NCI-H187 treated with DMSO at 0.1 percent for 48 hours (cell line): ENCODE data around the gene FOXK1.

Experiments used
- DNase-seq: peaks from one replicate; lab custom pipeline; 2025; lab: John Stamatoyannopoulos, UW

Gene FOXK1

GRCh38 chr7:4722960-4723630 lies 41.0 kb downstream of the FOXK1 start:
- no peak for DNase-seq

GRCh38 chr7:4724648-4725013 lies 42.5 kb downstream of the FOXK1 start:
- no peak for DNase-seq

- no peak for DNase-seq
These were observed 43.1 kb downstream of the FOXK1 start for GRCh38 chr7:4725014-4725849.

GRCh38 chr7:4725850-4726450 lies 43.9 kb downstream of the FOXK1 start:
- DNase-seq = no peak

- DNase-seq = no peak
These were observed 44.5 kb downstream of the FOXK1 start for GRCh38 chr7:4726566-4726965.

- no peak for DNase-seq
These were observed 46.0 kb downstream of the FOXK1 start for GRCh38 chr7:4727914-4728705.

- DNase-seq = no peak
These were observed 47.2 kb downstream of the FOXK1 start for GRCh38 chr7:4729266-4729665.

GRCh38 chr7:4730276-4730675 lies 48.2 kb downstream of the FOXK1 start:
- DNase-seq = no peak

GRCh38 chr7:4730971-4731370 lies 48.9 kb downstream of the FOXK1 start:
- DNase-seq = no peak

GRCh38 chr7:4731803-4732202 lies 49.7 kb downstream of the FOXK1 start:
- DNase-seq = no peak

GRCh38 chr7:4733936-4734528 lies 51.9 kb downstream of the FOXK1 start:
- DNase-seq = no peak

- DNase-seq = no peak
These were observed 52.7 kb downstream of the FOXK1 start for GRCh38 chr7:4734587-4735345.

- DNase-seq = no peak
These were observed 55.2 kb downstream of the FOXK1 start for GRCh38 chr7:4737300-4737699.

- no peak for DNase-seq
These were observed 56.8 kb downstream of the FOXK1 start for GRCh38 chr7:4738711-4739527.

- no peak for DNase-seq
These were observed 57.5 kb downstream of the FOXK1 start for GRCh38 chr7:4739528-4739992.

GRCh38 chr7:4740796-4741195 lies 58.7 kb downstream of the FOXK1 start:
- no peak for DNase-seq

- DNase-seq = no peak
These were observed 60.0 kb downstream of the FOXK1 start for GRCh38 chr7:4742051-4742573.

GRCh38 chr7:4742852-4743251 lies 60.8 kb downstream of the FOXK1 start:
- DNase-seq = no peak

GRCh38 chr7:4744391-4745264 lies 62.5 kb downstream of the FOXK1 start:
- DNase-seq = peak; percentile 39
